Measurements from ENCODE around the gene DDX10. TPM values are rescaled to one million over a fixed set of nuclear protein-coding genes. Genes with fewer than 3 reads are reported as not detected.
A peak's percentile ranks its signal among the peaks of the same experiment; 100 is the strongest.
"Not testable (repeated sequence)": the region's sequence is repeated elsewhere in the genome, so short reads cannot be mapped to it uniquely, and the experiment has no call there.

DDX10 gene
- total RNA-seq, 2 donors from 2014 or later: 15.7 to 17.1 TPM

GRCh38 chr11:108647701-108648527 is 17.0 kb upstream of the DDX10 start:
- intact Hi-C loops (cut with DNase I, micrococcal nuclease): no loop called here
- ATAC-seq (peak; percentile 94), DNase-seq (peak; percentile 47 to 71)

- DNase-seq: no peak
- ATAC-seq: no peak
- intact Hi-C loops (cut with DNase I, micrococcal nuclease): no loop called here
These were observed 16.4 kb upstream of the DDX10 start for GRCh38 chr11:108648528-108648885.

DNA sequence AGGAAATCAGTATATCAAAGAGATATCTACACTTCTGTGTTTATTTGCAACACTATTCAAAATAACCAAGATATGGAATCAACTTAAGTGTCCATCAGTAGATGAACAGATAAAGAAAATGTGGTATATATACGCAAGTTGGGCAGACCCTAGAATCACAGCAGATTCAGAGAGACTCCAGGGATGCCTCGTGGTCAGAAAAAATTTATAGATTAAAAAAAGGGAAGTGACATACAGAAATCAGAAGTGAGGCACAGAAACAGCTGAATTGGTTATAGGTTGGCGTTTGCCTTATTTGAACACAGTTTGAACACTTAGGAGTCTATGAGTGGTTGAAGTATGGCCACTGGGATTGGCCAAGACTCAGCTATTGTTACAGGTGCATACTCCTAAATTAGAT is 10.8 kb upstream of the DDX10 start:
- ATAC-seq; intact Hi-C loops (cut with DNase I, micrococcal nuclease); DNase-seq: not testable (repeated sequence)

DNA sequence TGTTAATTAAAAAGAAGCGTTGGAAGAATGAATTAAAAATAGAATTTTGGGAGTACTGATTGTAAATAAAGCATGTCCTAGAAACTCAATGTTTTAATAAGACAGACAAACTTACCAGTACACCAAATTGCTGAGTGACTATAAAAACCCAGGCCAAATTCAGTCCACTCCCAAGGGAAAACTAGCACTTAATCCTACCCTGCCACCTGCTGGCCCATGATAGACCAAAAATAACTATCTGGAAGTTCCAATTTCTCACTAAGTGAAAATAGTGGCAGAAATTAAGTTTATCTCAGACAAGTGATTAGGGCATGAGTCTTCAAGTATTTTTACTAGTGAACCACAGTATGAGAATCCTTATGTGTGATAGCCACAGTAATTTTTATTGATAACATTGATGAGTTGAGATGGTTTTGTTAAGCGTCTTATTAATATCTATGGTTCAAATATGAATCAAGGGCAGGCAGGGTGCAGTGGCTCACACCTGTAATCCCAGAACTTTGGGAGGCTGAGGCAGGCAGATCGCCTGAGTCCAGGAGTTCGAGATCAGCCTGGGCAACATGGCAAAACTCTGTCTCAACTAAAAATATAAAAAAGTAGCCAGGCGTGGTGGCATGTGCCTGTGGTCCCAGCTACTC is 9.8 kb upstream of the DDX10 start:
- ATAC-seq (peak; percentile 88), DNase-seq (peak in 1 of 2 donors; percentile 62)
- intact Hi-C loops (cut with DNase I, micrococcal nuclease): no loop called here

GRCh38 chr11:108662700-108663099 is 2.2 kb upstream of the DDX10 start:
- DNase-seq: no peak
- intact Hi-C loops (cut with DNase I, micrococcal nuclease): no loop called here
- no peak for ATAC-seq

- DNase-seq: no peak
- no peak for ATAC-seq
- intact Hi-C loops (cut with DNase I, micrococcal nuclease): no loop called here
These were observed 1.6 kb upstream of the DDX10 start for GRCh38 chr11:108663154-108663877.

GRCh38 chr11:108666373-108666772 is 1.5 kb downstream of the DDX10 start:
- no peak for ATAC-seq
- intact Hi-C loops (cut with DNase I, micrococcal nuclease): no loop called here
- DNase-seq: no peak

DNA sequence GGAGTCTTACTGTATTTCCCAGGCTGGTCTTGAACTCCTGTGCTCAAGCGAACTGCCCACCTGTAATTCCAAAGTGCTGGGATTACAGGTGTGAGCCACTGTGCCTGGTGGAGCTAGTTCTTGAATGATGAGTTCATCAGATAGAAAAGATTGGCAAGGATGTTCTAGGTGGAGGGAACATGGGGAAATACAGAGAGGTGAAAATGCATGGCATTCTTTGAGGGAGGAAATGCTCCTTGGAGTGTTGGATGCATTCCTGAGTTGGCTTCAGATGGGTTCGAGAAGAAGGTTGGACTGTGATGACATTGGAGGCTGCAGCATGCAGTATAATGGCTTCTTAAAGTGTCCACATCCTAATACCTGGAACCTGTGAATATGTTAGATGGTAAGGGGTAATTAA is 4.4 kb downstream of the DDX10 start:
- no peak for ATAC-seq
- intact Hi-C loops (cut with DNase I, micrococcal nuclease): no loop called here
- DNase-seq: no peak

GRCh38 chr11:108669711-108670110 is 4.8 kb downstream of the DDX10 start:
- DNase-seq (no peak), ATAC-seq (peak; percentile 25)
- intact Hi-C loops (cut with DNase I, micrococcal nuclease): no loop called here

- DNase-seq (no peak), ATAC-seq (no peak)
- intact Hi-C loops (cut with DNase I, micrococcal nuclease): no loop called here
These were observed 5.6 kb downstream of the DDX10 start for GRCh38 chr11:108670451-108670850.

DNA sequence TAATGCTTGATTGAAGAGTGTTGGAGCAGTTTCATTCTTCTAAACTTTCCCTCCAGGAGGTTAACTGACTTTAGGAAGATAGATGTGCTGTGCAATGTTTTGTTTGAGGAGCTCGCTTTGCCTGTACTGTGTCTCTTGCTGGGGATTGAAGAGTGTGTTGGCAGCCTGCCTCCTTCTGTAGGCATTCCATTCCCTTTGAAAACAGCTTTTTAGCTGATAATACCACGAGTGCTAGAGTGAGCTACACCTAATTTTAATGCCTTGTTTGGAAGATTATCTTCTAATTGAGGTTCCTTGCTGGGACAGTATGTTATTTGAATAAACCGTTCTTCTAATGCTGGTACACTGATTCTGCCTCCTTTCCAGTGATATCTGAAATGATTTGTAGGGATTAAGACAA is 7.2 kb downstream of the DDX10 start:
- intact Hi-C loops (cut with DNase I, micrococcal nuclease): no loop called here
- no peak for DNase-seq
- ATAC-seq: peak; percentile 66

DNA sequence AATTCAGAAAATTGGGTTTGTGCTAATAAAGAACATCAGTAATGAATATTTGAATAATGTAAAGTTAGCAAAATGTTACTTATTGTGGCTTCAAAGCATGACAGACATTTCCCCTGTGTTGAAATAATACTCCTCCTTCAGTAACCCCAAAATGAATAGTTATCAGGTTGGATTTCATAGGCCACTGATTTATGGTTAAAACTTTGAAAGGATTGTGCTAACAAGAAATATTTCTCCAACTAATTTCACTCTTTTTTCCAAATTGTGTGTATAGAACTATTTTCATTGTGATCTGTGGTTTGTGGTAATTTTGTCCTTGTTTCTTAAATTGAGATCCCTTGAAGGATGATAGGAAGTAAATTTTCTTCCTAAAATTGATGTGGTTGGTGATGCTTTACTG is 7.9 kb downstream of the DDX10 start:
- DNase-seq (no peak), ATAC-seq (no peak)
- intact Hi-C loops (cut with DNase I, micrococcal nuclease): no loop called here

DNA sequence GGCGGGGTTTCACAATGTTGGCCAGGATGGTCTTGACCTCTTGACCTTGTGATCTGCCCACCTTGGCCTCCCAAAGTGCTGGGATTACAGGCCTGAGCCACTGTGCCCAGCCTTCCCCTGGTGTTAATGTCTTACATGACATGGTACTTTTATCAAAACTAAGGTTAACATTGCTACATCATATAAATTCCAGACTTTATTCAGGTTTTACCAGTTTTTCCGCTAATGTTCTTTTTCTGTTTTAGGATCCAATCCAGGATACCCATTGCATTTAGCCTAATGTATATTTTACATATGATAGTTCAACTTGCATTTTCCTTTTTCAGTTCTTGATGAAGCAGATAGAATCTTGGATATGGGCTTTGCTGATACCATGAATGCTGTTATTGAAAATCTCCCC is 14.2 kb downstream of the DDX10 start:
- ATAC-seq: no peak
- intact Hi-C loops (cut with DNase I, micrococcal nuclease): no loop called here
- no peak for DNase-seq

GRCh38 chr11:108680271-108680670 is 15.4 kb downstream of the DDX10 start:
- intact Hi-C loops (cut with DNase I, micrococcal nuclease): no loop called here
- ATAC-seq: no peak
- DNase-seq: no peak

- DNase-seq: no peak
- ATAC-seq: no peak
- intact Hi-C loops (cut with DNase I, micrococcal nuclease): no loop called here
These were observed 20.7 kb downstream of the DDX10 start for GRCh38 chr11:108685419-108686130.

DNA sequence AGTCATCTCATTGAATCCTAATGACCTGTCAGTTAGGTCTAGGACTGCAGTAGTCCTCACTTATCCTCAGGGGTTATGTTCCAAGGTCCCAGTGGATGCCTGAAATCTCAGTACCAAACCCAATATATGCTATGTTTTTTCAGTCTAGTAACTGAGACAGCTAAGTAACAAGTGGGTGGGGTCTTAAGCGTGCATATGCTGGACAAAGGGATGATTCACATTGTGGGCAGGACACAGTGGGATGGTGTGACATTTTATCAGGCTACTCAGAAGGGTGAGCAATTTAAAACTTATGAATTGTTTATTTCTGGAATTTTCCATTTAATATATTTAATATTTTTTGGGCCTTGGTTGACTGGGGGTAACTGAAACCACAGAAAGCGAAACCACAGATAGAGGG is 29.0 kb downstream of the DDX10 start:
- DNase-seq: no peak
- no peak for ATAC-seq
- intact Hi-C loops (cut with DNase I, micrococcal nuclease): no loop called here

GRCh38 chr11:108694846-108695245 is 30.0 kb downstream of the DDX10 start:
- intact Hi-C loops (cut with DNase I, micrococcal nuclease): no loop called here
- ATAC-seq (no peak), DNase-seq (no peak)

GRCh38 chr11:108697872-108698473 is 33.1 kb downstream of the DDX10 start:
- peak; percentile 86 for ATAC-seq
- intact Hi-C loops (cut with DNase I, micrococcal nuclease): no loop called here
- peak in 1 of 2 donors; percentile 38 for DNase-seq
